Gastroesophageal sphincter (tissue), 4 donors: ENCODE data around the gene LONP2. TPM values are rescaled to one million over a fixed set of nuclear protein-coding genes. Genes with fewer than 3 reads are reported as not detected.
A peak's percentile ranks its signal among the peaks of the same experiment; 100 is the strongest.

Experiments
- ATAC-seq: fragments of 150-250 bp; one replicate; pipeline ENCODE4 v1.9.1; 2016; ENCODE audit warnings: mild to moderate bottlenecking, moderate library complexity
- H3K27ac ChIP-seq, 4 donors: fragments of 200-600 bp; sonication (generic) in 3 of 4; 1 replicate in 3 of 4; 2 replicates in 1 of 4; pipeline ENCODE4 v1.5.1; 2016 to 2019
- H3K27me3 ChIP-seq: fragments of 200-600 bp; sonication (generic); one replicate; pipeline ENCODE4 v1.5.1; 2019
- H3K36me3 ChIP-seq, 2 donors: fragments of 200-600 bp; sonication (generic); one replicate each; pipeline ENCODE4 v1.5.1; 2019; ENCODE audit warnings: control low read depth in 1 of 2
- H3K4me1 ChIP-seq, 3 donors: fragments of 200-600 bp; sonication (generic); 1 replicate in 2 of 3; 2 replicates in 1 of 3; pipeline ENCODE4 v1.5.1; 2016 to 2019; ENCODE audit warnings: control low read depth in 2 of 3
- H3K4me3 ChIP-seq, 2 donors: fragments of 200-600 bp; sonication (generic); one replicate each; pipeline ENCODE4 v1.5.1; 2019; ENCODE audit warnings: mild to moderate bottlenecking in 1 of 2, moderate library complexity in 1 of 2
- H3K9me3 ChIP-seq, 3 donors: fragments of 200-600 bp; sonication (generic); one replicate each; pipeline ENCODE4 v1.5.1; 2017 to 2019; ENCODE audit warnings: control low read depth in 2 of 3
- CTCF ChIP-seq, 4 experiments: fragments of 200-600 bp in 2 of 4; fragments of 450-650 bp in 2 of 4; sonication (generic) in 1 of 4; IDR thresholded peaks; one replicate each; pipeline ENCODE4 v1.5.1; 2017 to 2019; ENCODE audit warnings: antibody characterized with exemption in 4 of 4, mild to moderate bottlenecking in 2 of 4, moderate library complexity in 2 of 4
- EP300 ChIP-seq: sonication (generic); formaldehyde crosslinking; IDR thresholded peaks from one replicate; pipeline ENCODE4 v1.6.1; 2017; ENCODE audit warnings: antibody characterized with exemption, mild to moderate bottlenecking
- POLR2A ChIP-seq, 2 donors: fragments of 450-650 bp; IDR thresholded peaks; one replicate each; pipeline ENCODE4 v1.6.1; 2017; ENCODE audit warnings: antibody characterized with exemption in 2 of 2, mild to moderate bottlenecking in 2 of 2, moderate library complexity in 1 of 2
- POLR2AphosphoS5 ChIP-seq: sonication (generic); formaldehyde crosslinking; IDR thresholded peaks from one replicate; pipeline ENCODE4 v1.6.1; 2017; ENCODE audit warnings: antibody characterized with exemption
- WGBS, 2 donors: methylation state at CpG; one replicate each; pipeline ENCODE4 v1.1.5; 2018; ENCODE audit warnings: low coverage in 1 of 2; 5-methylcytosine and 5-hydroxymethylcytosine counted together
- total RNA-seq, 4 donors: library from RNA; depleted of rRNA; stranded (reverse); fragments of >200 nt; gene quantifications; one replicate each; pipeline ENCODE4 v1.1.0, GENCODE V29; 2016

The LONP2 gene
- total RNA-seq, 4 donors from 2014 or later = 61.5 to 83.7 (median 72.3) TPM

GRCh38 chr16:48378836-48379235, 134.7 kb downstream of the LONP2 start:
- Histone ChIP-seq H3K4me3 (no peak overlapping the region), H3K36me3 (no peaks in the 10 kb centered on the region), H3K27me3 (no peaks in the 10 kb centered on the region), H3K4me1 (peaks cover 20 to 100% (median 39%) of the 10 kb centered on the region in 3 donors), H3K9me3 (no peaks in the 10 kb centered on the region), H3K27ac (no peak overlapping the region)
- WGBS, 2 donors = 75% methylated on average over 1 of the region's 1 CpG; no CpG with 5 or more reads in 1 of the 2 donors
- peak; percentile 68 for ATAC-seq
- TF ChIP-seq POLR2A (IDR thresholded peaks at IDR 0.05) = no peak
- TF ChIP-seq CTCF (IDR thresholded peaks at IDR 0.05) = no peak
- TF ChIP-seq EP300 = no peak
- TF ChIP-seq POLR2AphosphoS5 = no peak

GRCh38 chr16:48381201-48381600, 137.1 kb downstream of the LONP2 start:
- Histone ChIP-seq H3K27ac (no peak overlapping the region), H3K27me3 (no peaks in the 10 kb centered on the region), H3K36me3 (no peaks in the 10 kb centered on the region), H3K4me1 (peaks cover 2 to 84% (median 30%) of the 10 kb centered on the region in 3 donors), H3K4me3 (no peak overlapping the region), H3K9me3 (no peaks in the 10 kb centered on the region)
- no peak for TF ChIP-seq POLR2AphosphoS5
- no peak for TF ChIP-seq POLR2A (IDR thresholded peaks at IDR 0.05)
- TF ChIP-seq EP300 = no peak
- no peak for TF ChIP-seq CTCF (IDR thresholded peaks at IDR 0.05)
- 29 to 69% methylated on average over 1 to 5 of the region's 5 CpGs for WGBS, 2 donors
- ATAC-seq = no peak

GRCh38 chr16:48382131-48382530, 138.0 kb downstream of the LONP2 start:
- Histone ChIP-seq H3K9me3 (no peaks in the 10 kb centered on the region), H3K4me3 (no peak overlapping the region), H3K27ac (peak overlapping the region in 1 of 4 donors; percentile 98), H3K27me3 (no peaks in the 10 kb centered on the region), H3K36me3 (no peaks in the 10 kb centered on the region), H3K4me1 (peaks cover 2 to 78% (median 21%) of the 10 kb centered on the region in 3 donors)
- no peak for TF ChIP-seq POLR2AphosphoS5
- TF ChIP-seq POLR2A (IDR thresholded peaks at IDR 0.05) = no peak
- ATAC-seq = no peak
- WGBS, 2 donors = 94 to 95% methylated on average over 4 of the region's 4 CpGs

- H3K27ac ChIP-seq = peak overlapping the region; percentile 85 to 100 (median 98)
- peaks cover 2 to 67% (median 16%) of the 10 kb centered on the region in 3 donors for H3K4me1 ChIP-seq
- no peaks in the 10 kb centered on the region for H3K9me3 ChIP-seq
- ATAC-seq = no peak
- WGBS, 2 donors = 32 to 35% methylated on average over 6 of the region's 6 CpGs
- H3K27me3 ChIP-seq = no peaks in the 10 kb centered on the region
- TF ChIP-seq POLR2AphosphoS5 (peak; percentile 18), EP300 (no peak)
- no peaks in the 10 kb centered on the region for H3K36me3 ChIP-seq
- H3K4me3 ChIP-seq = peak overlapping the region; percentile 51 to 97
These were observed 139.1 kb downstream of the LONP2 start for GRCh38 chr16:48383009-48383876.

- H3K4me1 ChIP-seq = peaks cover 0 to 60% (median 9%) of the 10 kb centered on the region in 3 donors
- peak overlapping the region; percentile 51 to 97 for H3K4me3 ChIP-seq
- no peak for TF ChIP-seq POLR2AphosphoS5
- no peak for TF ChIP-seq EP300
- peak in 1 of 2 donors; percentile 3 for TF ChIP-seq POLR2A (IDR thresholded peaks at IDR 0.05)
- TF ChIP-seq CTCF (IDR thresholded peaks at IDR 0.05) = no peak
- peak overlapping the region; percentile 85 to 100 (median 98) for H3K27ac ChIP-seq
- H3K9me3 ChIP-seq = no peaks in the 10 kb centered on the region
- no peaks in the 10 kb centered on the region for H3K36me3 ChIP-seq
- 2 to 3% methylated on average over 10 to 13 of the region's 15 CpGs for WGBS, 2 donors
- H3K27me3 ChIP-seq = no peaks in the 10 kb centered on the region
- ATAC-seq = no peak
These were observed 139.9 kb downstream of the LONP2 start for GRCh38 chr16:48383877-48384519.
